ENCODE measurements around the gene BCL2L15. TPM values are rescaled to one million over a fixed set of nuclear protein-coding genes. Genes with fewer than 3 reads are reported as not detected.

BCL2L15 gene
- total and polyA plus RNA-seq, 2 of the 13 experiments (the other 11 are each of a cell fraction or from before 2014, with no cell fraction given): 0.03 to 0.27 TPM

DNA sequence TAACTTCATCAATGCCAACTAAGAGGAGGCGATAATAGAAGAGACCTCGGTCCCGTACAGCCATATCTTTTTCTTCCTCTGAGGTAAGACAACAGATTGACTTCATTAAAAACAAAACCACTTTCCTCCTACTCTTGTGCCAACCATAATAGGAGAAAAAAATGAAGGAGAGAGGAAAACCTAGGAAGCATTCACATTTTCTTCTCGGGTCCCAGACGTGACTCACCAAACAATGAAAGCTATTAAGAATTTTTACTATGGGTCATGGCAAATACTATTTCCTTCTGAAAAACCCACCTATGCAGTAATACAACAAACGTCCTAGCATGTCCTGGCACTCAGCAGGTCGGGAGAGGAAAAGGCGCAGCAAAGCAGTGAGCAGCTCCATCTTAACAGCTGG is 8.6 kb upstream of the BCL2L15 start:
- no peak for FAIRE-seq
- Histone ChIP-seq H3K36me3 (replicated peaks in 1 of 2; ENCODE audit: control insufficient read depth in 1 of 2, insufficient read depth in 2 of 2, low read length in 2 of 2) (peaks cover 7 to 33% of the 10 kb centered on the region in 2 experiments; a peak in 4 of 5 replicates), H2AFZ (ENCODE audit: low read length) (no peak overlapping the region), H3K27me3 (ENCODE audit: control insufficient read depth in 1 of 2, insufficient read depth in 2 of 2, low read length in 2 of 2) (no peaks in the 10 kb centered on the region), H3K9ac (ENCODE audit: insufficient read depth, low read depth, low read length) (no peak overlapping the region), H3K4me3 (replicated peaks in 1 of 3; ENCODE audit: insufficient read depth in 1 of 3, low read depth in 2 of 3, low read length in 3 of 3) (no peak overlapping the region), H3K27ac (ENCODE audit: extremely low read length, insufficient read depth, low read length) (no peak overlapping the region), H3K4me2 (ENCODE audit: low read depth, low read length) (no peak overlapping the region), H3K9me3 (ENCODE audit: low read length) (no peaks in the 10 kb centered on the region), H4K20me1 (ENCODE audit: insufficient read depth, low read length) (no peaks in the 10 kb centered on the region), H3K4me1 (ENCODE audit: insufficient read depth, low read length) (no peaks in the 10 kb centered on the region), H3K79me2 (ENCODE audit: insufficient read depth, low read length) (no peaks in the 10 kb centered on the region)
- whole genome bisulfite sequencing (ENCODE audit: low lambda C conversion rate): 93% methylated on average over 8 of the region's 8 CpGs
- BruUV-seq (replicated peaks): no TSS peak
- intact Hi-C loops (cut with micrococcal nuclease; ENCODE audit: unreplicated experiment) (no loop called here), in situ Hi-C loops (cut with HindIII; ENCODE audit: extremely low pct_ligation_motif_present, low pct_unique_long_range_greater_than_20kb) (no loop called here)
- ChIA-PET CTCF (ENCODE audit: low intra/inter-chr PET ratio, low total read pairs) (no interaction called here), POLR2A (no interaction called here)
- no peak for ATAC-seq
- no peak for DNase-seq (ENCODE audit: low spot score)
- TF ChIP-seq ZFY (CRISPR knock-in tag; IDR thresholded peaks at IDR 0.05): no peak
- TF ChIP-seq GABPA (IDR thresholded peaks at IDR 0.05; ENCODE audit: low read depth, low read length): no peak
- no peak for TF ChIP-seq GABPA (CRISPR knock-in tag; IDR thresholded peaks at IDR 0.05; ENCODE audit: low read depth)
- no peak for TF ChIP-seq ZNF546 (CRISPR knock-in tag; conservative IDR thresholded peaks at IDR 0.05)
- no peak for TF ChIP-seq HNRNPK (IDR thresholded peaks at IDR 0.05; ENCODE audit: low read depth, low read length, poor library complexity, severe bottlenecking)
- no peak for TF ChIP-seq ZNF557 (CRISPR knock-in tag; IDR thresholded peaks at IDR 0.05)
- TF ChIP-seq, protein P1, sequence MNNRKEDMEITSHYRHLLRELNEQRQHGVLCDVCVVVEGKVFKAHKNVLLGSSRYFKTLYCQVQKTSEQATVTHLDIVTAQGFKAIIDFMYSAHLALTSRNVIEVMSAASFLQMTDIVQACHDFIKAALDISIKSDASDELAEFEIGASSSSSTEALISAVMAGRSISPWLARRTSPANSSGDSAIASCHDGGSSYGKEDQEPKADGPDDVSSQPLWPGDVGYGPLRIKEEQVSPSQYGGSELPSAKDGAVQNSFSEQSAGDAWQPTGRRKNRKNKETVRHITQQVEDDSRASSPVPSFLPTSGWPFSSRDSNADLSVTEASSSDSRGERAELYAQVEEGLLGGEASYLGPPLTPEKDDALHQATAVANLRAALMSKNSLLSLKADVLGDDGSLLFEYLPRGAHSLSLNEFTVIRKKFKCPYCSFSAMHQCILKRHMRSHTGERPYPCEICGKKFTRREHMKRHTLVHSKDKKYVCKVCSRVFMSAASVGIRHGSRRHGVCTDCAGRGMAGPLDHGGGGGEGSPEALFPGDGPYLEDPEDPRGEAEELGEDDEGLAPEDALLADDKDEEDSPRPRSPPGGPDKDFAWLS (CRISPR knock-in tag; IDR thresholded peaks at IDR 0.05; ENCODE audit: borderline replicate concordance): no peak
- no peak for TF ChIP-seq ZBTB21 (CRISPR knock-in tag; IDR thresholded peaks at IDR 0.05)
- no peak for TF ChIP-seq FLYWCH1 (CRISPR knock-in tag; IDR thresholded peaks at IDR 0.05)
- TF ChIP-seq IKZF4 (CRISPR knock-in tag; IDR thresholded peaks at IDR 0.05; ENCODE audit: borderline replicate concordance, low read depth, not compliant biosample characterization): no peak
- no peak for TF ChIP-seq GMEB2 (CRISPR knock-in tag; IDR thresholded peaks at IDR 0.05; ENCODE audit: low read depth)
- no peak for TF ChIP-seq ELF4 (CRISPR knock-in tag; IDR thresholded peaks at IDR 0.05; ENCODE audit: borderline replicate concordance)
- no peak for TF ChIP-seq ZKSCAN5 (CRISPR knock-in tag; IDR thresholded peaks at IDR 0.05)
- TF ChIP-seq GTF3A (CRISPR knock-in tag; conservative IDR thresholded peaks at IDR 0.05): no peak
- no peak for TF ChIP-seq ZNF672 (CRISPR knock-in tag; IDR thresholded peaks at IDR 0.05)
- no peak for TF ChIP-seq ZNF629 (CRISPR knock-in tag; conservative IDR thresholded peaks at IDR 0.05)
- TF ChIP-seq RBAK (CRISPR knock-in tag; IDR thresholded peaks at IDR 0.05): no peak

All from HepG2 (cell line).